CD4-positive, alpha-beta T cell treated with Interleukin-4 for 1 hour (primary cell): ENCODE measurements around the gene STING1.
A peak's percentile ranks its signal among the peaks of the same experiment; 100 is the strongest.
"Not testable (repeated sequence)": the region's sequence is repeated elsewhere in the genome, so short reads cannot be mapped to it uniquely, and the experiment has no call there.

Source experiments
- DNase-seq, 2 donors: peaks; one replicate each; pipeline ENCODE4 v3.0.0-alpha.2; 2020 to 2022

Gene STING1

DNA sequence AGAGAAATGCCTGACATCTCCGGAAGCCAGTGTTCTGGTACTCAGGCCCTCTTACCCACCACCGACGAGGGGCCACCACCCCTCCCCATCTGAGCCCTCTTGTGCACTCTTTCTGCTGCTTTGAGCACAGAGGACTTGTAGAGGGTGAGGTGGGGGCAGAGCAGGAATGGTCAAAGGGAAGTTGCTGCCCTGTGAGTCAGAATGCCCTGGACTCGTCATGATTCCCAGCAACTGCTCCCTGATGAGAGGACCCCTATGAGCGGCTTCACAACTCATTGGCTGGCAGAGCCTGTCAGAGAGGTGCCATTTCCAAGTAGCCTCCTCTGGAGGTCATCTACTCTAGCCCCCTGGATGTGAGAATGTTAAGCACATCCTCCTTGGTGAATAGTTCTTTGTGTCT is 20.9 kb downstream of the STING1 start:
- no peak for DNase-seq

DNA sequence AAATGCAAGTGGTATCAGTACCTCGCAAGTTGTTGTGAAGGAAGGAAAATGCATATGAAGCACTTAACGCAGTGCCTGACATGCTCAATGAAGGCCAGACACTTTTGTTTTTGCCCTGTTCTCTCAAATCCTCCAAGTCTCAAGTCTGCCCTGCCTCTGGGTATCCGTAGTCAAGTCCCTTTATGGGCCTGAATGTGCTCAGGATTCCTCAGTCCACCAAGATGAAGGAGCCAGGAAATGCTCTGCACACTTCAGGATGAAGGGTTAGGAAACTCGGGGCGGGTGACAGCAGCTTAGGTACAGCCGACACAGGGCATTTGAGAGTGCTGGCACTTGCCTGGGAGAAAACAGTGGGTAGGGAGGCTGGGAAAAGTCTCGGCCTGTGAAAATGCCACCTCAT is 21.4 kb downstream of the STING1 start:
- no peak for DNase-seq

DNA sequence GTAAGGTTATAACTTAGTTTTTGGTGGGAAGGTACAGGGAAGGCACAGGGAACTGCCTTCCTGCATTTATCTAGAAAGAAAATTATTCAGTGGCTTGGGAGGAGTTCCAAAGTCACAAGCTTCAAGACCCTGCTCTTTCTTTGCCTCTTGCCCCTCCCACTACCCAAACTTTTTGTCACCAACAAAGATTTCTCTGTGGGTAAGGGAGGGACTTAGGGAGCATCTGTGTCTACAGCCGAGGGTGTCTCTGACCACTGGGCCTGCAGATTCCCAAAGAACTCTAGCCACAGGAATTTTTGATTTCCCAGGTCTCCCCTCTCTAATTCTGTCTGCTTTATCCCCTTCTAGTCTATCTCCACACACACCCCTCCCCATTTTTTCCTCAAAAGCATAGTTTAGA is 22.1 kb downstream of the STING1 start:
- no peak for DNase-seq

DNA sequence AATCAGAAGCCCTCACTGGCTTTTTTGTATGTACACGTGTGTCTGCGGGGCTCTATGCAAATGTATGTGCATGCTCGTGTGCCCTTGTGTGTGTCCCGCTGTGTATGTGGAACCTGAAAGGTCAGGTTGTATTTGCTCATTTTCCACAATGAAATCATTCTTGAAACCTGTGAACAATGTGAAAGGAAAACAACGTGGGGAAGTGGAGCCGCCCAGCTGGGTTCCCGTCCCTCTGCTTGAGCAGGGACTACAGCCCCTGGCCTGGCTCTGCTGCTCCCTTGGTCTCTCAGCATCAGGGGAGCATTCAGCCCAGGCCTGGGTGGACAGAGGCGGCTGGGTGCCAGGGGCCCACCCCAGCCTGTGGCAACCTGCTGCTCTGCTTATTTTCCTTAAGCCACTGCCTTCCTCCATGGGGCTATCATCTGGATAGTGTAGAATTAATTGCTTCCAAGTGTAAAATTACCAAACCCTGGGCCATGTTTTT is 23.1 kb downstream of the STING1 start:
- no peak for DNase-seq

DNA sequence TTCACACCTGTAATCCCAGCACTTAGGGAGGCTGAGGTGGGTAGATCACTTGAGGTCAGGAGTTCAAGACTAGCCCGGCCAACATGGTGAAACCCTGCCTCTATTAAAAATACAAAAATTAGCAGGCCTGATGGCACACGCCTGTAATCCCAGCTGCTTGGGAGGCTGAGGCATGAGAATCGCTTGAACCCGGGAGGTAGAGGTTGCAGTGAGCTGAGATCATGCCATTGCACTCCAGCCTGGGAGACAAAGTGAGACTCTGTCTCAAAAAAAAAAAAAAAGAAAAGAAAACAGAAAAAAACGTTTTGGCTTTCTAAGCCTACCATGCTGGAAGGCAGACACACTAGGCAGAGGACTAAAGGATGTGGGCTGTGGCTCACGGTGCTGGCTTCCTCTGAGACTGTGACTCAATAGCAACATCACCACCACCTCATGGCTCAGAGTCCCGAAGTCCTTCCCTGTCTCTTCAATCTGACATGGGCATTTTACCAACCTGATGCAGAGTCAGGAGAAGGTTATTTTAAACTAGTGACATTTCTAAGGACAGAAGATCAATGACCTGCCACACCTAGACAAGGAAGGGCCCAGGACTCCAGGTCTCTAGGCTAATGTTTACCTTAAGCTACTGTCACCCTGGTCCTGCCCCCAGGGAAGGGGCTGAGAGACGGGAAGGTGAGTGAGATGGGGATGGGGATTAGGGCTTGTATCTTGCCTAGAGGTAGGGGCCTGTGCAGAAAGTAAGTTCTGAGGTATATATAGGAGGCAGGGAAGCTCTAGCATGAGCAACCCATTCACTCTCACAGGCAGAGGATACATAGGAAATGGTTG is 23.8 kb downstream of the STING1 start:
- peak; percentile 84 to 85 for DNase-seq

DNA sequence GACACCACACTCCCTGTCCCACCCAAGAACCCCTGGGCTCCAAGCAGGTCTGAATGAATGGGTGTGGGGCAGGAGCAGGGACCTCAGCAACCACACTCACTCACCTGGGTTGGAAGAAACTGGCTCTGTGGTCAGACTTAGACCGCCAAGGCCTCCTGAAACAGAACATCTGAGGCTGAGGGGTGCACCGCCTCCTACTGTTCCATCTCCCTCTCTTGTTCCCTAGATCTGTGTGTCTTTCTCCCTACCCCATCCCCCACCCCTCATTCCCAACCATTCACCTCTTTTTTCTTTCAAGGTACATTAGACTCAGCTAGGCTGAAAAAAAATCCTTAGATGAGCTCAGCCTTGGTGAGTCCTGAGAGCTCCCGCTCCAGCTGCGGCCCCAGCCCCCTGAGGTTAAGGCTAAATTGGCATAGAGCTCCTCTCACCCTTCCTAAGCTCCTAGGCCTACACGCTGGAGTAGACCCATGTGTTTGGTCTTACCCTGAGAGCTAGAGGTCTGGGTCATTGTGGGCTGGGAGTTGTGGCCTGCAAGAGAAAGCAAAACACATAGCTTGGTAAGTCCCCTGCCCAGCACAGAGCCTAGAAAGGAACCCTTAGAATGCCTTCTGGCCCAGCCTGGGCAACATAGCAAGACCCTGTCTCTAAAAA is 24.8 kb downstream of the STING1 start:
- DNase-seq = no peak

DNA sequence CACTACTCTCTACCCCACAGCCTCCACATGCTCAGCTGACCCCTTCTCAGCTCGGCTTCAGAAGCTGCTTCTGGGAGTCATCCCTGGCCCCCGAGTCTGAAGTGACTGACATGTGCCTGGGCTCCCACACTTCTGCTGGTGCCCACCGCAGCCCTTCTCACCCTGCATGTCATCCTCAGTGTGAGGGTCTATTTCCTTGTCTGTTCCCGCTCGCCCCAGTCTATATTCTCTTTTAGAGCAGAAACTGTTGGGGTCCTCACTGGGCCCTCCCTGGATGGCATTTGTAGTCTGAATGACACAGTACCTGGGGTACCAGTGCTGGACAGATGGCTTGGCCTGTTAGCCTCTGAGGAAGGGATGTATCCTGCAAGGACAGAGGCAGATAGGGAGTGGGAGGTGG is 25.3 kb downstream of the STING1 start:
- no peak for DNase-seq

DNA sequence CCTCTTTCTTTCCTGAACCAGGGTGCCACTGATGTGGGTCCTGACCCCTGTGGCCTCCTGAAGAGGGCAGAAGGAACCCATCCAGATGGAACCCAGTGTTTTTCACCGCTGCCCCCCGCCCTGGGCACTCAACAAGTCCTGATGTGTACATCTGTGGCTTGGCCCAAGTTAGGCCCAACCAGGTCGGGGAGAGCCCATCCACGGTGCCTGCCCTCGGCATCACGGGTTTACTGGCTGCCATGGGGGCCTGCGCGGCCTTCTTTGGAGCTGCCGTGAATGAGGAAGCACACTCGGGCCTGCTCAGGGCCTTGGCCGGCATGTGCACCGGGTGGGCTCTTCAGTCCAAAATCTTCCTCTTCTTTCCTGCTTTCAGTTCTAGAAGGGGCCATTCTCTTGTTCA is 25.8 kb downstream of the STING1 start:
- no peak for DNase-seq

DNA sequence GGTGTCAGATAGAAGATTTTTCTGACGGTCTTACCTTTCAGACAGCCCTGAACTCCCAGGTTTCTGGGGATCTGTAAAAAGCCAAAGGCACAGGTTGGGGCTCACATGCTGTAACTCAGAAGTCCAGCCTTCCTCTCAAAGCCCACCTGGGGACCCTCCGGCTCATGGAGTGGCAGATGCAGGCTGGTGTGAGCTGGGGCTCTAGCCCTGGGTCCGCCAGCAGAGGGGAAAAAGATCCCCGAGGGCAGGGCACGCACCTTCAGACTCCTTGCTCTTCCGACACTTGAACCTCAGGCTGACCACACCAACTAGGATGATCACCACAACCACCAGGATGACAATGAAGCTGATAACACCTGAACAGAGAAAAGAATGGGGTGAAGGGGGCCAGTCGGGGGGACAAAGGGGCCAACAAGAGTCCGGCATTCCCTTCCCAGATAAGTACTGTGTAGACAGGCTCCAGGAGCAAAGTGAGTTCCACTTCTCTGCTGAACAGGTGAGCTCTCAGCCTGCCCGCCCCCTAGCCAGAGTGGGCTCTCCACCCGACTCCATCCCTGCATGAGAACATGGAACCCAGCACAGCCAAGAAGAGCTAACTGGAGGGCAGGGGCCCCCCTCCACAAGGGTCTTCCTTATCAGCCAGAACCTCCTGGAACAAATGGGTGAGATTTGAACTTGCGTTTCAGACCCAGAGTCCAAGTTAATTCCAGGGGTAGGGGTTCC is 27.8 kb downstream of the STING1 start:
- DNase-seq = no peak

DNA sequence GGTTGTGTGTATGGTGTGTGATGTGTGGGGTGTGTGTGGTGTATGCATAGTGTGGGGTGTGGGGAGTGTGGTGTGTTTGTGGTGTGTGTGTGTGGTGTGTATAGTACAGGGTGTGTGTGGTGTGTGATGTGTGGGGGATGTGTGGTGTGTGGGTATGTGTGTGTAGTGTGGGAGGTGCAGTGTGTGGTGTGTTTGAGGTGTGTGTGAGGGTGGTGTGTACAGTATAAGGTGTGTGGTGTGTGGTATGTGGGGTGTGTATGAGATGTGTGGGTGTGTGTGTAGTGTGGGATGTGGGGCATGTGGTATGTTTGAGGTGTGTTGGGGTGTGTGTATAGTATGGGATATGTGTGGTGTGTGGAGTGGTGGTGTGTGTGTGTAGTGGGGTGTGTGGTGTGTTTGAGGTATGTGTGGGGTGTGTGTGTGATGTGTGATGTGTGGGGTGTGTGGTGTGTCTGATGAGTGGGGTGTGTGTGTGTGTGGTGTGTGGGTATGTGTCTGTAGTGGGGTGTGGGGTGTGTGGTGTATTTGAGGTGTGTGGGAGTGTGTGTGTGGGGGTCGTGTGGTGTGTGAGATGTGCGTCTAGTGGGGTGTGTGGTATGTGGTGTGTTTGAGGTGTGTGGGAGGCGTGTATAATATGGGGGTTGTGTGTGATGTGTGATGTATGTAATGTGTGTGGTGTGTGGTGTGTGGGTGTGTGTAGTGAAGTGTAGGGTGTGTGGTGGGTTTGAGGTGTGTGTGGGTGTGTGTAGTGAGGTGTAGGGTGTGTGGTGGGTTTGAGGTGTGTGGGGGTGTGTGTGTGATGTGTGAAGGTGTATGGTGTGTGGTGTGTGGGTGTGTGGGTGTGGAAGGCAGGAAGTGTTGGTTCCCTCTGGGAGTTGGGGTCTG is 28.6 kb downstream of the STING1 start:
- peak; percentile 60 to 70 for DNase-seq

DNA sequence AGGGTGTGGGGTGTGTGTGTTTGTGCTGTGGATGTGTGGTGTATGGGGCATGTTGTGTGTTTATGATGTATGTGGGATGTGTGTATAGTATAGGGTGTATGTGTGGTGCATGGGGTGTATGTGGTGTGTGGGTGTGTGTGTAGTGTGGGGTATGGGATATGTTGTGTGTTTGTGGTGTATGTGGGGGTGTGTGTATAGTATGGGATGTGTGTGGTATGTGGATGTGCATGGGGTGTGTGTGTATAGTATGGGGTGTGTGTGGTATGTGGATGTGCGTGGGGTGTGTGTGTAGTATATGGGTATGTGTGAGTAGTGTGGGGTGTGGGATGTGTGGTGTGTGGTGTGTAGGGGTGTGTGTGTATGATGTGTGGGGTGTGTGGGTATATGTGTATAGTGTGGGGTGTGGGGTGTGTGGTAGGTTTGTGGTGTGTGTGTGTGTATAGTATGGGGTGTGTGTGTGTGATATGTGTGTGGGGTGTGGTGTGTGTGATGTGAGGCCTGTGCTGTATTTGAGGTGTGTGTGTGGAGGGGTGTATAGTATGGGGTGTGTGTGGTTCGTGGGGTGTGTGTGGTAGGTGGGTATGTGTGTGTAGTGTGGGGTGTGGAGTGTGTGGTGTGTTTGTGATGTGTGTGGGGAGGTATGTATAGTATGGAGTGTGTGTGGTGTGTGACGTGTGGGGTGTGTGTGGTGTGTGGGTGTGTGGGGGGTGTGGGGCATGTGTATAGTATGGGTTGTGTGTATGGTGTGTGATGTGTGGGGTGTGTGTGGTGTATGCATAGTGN is 30.5 kb downstream of the STING1 start:
- no peak for DNase-seq

DNA sequence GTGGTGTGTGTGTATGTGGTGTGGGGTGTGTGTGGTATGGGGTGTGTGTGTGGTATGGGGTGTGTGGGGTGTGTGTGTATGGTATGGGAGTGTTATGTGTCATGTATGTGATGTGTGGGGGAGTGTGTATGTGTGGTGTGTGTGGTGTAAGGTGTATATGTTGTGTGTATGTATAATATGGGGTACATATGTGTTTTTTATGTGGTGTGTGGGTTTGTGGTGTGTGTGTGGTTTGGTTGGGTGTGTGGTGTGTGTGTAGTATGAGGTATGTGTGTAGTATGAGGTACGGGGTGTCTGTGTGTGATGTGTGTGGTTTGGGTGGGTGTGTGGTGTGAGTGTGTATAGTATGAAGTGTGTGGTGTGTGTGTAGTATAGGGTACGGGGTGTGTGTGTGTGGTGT is 31.4 kb downstream of the STING1 start:
- no peak for DNase-seq

DNA sequence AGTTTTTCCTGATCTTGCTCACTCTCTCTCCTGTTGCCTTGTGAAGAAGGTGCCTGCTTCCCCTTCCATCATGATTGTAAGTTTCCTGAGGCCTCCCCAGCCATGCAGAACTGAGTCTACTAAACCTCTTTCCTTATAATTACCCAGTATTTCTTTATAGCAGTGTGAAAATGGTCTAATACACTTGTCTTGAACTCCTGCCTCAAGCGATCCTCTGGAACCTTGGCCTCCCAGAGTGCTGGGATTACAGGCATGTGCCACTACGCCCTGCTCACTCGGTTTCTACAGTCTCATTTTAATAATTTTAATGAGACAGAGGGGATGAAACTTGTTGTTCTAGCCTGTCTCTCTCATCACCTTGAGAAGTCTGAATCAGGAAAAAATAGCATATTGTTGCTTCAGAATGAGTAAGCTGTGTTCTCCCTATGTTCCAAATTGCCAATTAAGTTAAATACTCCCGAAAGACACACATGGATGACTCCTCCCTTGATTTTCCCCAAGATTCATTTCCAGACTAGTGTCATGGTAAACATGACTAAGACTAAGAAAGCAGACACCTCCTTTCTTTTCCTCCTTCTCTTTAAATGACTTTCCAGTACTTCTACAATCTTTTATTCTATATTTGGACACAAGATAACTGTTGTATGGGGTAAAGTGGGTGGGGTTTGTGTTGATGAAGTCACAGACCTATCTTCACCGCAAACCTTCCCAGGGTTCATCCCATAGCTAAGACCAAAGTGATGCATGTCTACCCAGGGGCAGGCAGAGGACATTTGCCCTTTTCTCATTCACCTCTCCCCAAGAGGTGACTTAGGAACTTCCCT is 35.4 kb downstream of the STING1 start:
- DNase-seq = no peak

DNA sequence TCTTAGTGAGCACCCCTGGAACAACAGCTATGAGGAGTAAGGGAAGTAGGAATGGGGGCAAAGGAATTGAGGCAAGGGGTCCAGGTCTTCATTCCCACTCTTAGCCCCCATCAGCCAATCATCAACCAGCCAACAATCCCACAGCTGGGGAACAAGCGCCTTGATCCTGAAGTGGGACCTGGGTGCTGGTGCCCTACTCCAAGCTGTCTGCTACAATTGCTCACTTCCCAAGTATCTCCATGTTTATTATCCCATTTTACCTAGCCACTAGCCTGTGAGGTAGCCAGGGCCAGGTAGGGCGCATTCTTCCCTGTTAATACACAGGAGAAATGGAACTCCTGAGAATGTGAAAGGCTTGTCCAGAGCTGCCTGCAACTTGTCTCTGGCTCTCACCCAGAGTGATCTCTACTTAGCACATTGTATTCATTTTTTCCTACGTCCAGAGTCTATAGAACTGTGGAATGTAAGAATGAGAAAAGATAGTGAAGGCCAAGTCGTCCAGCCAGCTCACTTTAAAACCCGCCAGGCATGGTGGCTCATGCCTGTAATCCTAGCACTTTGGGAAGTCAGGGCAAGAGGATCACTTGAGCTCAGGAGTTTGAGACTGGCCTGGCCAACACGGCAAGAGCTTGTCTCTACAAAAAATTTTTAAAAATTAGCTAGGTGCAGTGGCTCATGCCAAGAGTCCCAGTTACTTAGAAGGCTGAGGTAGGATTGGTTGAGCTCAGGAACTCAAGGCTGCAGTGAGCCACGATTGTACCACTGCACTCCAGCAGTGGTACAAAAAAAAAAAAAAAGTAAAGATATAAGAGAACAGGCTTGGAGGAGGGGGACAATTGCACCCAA is 37.0 kb downstream of the STING1 start:
- no peak for DNase-seq

DNA sequence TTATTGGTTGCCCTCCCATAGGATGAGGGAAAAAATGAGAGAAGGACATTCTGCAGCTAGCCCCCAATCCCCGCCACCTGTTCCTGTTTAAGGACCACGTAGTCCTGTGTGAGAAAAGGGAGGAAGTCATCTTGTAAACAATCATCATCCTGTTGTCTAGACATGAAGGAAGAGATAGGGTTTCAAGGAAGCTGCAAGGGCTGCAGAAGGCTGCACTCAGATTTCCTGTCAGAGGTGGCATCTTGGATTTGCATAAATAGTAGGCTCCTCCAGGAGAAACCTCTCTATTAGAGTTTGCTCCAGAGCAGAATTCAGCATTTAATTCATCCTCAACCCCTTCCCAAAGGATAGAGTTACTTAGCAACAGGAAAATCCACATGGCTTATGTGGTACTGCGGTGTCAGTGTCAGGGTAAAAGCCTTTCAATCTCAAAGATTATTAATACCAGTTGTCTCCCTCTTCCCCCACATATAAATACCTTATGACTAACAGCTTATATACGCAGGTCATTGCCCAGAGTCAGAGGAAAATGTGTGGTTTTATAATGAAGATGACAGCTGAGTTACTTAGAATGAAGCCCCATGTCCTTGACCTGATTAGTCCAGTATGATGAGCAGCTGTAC is 38.6 kb downstream of the STING1 start:
- DNase-seq = peak in 1 of 2 donors; percentile 48

DNA sequence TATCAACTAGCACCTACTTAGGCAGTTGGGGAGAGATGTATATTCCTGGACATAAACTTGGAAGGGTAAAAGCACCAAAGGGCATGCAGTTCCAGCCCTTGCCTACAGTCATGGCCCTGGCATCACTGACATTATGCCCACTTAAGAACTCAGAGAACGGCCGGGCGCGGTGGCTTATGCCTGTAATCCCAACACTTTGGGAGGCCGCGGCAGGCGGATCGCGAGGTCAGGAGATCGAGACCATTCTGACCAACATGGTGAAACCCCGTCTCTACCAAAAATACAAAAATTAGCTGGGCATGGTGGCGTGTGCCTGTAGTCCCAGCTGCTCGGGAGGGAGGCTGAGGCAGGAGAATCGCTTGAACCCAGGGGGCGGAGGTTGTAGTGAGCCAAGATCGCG is 42.1 kb downstream of the STING1 start:
- not testable (repeated sequence) for DNase-seq

DNA sequence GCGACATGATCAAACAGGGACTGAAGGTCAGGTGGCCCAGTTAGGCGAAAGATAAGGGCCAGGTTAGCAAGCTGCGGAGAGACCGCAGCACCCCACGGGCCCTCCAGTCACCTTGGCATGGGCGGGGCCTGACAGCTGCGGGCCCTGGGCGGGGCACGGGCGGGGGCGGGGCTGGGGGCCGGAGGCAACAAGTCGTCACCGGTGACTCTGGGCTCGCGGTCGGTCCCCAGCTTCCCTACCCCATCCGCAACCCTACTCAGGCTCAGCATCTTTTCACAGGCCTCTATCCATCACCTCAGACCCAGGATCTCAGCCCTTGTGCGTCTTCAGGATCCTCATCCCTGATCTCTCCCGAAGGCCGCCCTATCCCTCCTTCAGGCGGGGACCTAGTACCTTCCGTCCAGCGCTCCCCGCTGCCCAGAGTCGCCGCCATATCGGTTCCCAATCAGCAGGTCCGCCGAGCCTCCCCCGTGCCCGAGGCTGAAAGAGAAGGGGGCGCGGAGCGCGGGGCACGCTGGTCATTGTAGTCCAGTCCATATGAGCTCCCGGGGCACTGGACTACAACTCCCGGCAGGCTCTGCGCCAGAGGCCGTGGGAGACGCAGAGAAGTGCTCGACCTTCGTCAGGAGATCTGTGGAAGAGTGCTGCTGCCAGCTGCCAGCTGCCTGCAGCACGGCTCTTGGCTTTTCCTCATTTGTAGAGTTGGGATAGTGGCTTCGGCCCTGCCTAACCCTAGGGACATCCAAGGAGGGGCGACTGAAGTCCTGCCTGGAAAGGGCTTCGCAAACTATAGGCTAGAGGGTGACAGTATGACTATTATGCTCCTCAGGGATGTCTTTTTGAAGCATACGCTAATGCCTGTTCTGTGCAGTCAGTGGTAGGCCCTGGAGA is 43.3 kb downstream of the STING1 start, which contains the start of gene DNAJC18:
Gene DNAJC18, minus strand, starts transcription at position 513 of the 891 bp plus-strand sequence. Its CDS starts 80 bp downstream, at position 433.
- DNase-seq = peak; percentile 90 to 92

DNA sequence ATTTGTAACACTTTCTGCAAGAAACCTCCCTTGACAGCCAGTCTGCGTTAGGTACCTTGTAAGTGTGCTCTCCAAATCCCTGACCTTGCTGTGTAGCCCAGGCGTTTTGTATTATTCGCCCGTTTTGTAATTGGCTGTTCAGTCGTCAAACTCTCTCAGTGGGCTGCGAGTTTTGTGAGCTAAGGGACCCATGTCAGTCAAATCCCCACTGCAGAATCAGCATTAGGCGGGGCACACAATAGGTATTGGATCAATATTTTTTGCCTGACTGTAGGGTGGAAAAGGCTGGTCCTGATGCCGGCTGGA is 43.9 kb downstream of the STING1 start:
- no peak for DNase-seq
